H1 (cell line): ENCODE data around the gene ASTN1. TPM values are rescaled to one million over a fixed set of nuclear protein-coding genes. Genes with fewer than 3 reads are reported as not detected.

ENCODE experiments used
- CTCF ChIA-PET: fragments of 300-600 bp; sonication (Branson Sonifier 250); formaldehyde crosslinking; loops from one replicate; lab custom pipeline; 2021; ENCODE audit not compliant: partially characterized antibody; lab: Charles Lee
- POLR2A ChIA-PET: fragments of 300-600 bp; sonication (Branson Sonifier 250); formaldehyde crosslinking; loops from one replicate; lab custom pipeline; 2021; ENCODE audit warnings: inconsistent platforms; ENCODE audit not compliant: partially characterized antibody; lab: Charles Lee
- DNase-seq, 2 experiments: peaks; one replicate each; pipeline versions ENCODE4 v3.0.0 to v3.0.0-alpha.2; 2010 to 2022; ENCODE audit warnings: low spot score in 2 of 2, low read depth in 1 of 2, mixed read lengths in 1 of 2
- FAIRE-seq: peaks from 2 replicates; lab custom pipeline; 2011; peaks lifted over from hg19 to GRCh38; lab: Jason Lieb, UNC
- H2AFZ ChIP-seq: 2 replicates; pipeline ENCODE4 v1.8.1; 2012; ENCODE audit warnings: low read length, inconsistent platforms
- H2AK5ac ChIP-seq: 2 replicates; pipeline ENCODE4 v1.6.1; 2013; ENCODE audit warnings: low read depth, low read length
- H2BK120ac ChIP-seq: replicated peaks from 2 replicates; pipeline ENCODE3; 2013; ENCODE audit warnings: low read depth, low read length, inconsistent platforms
- H2BK12ac ChIP-seq: 2 replicates; pipeline ENCODE4 v1.6.1; 2013; ENCODE audit warnings: low read depth, low read length
- H2BK15ac ChIP-seq: 2 replicates; pipeline ENCODE4 v1.6.1; 2013; ENCODE audit warnings: low read length
- H2BK20ac ChIP-seq: 2 replicates; pipeline ENCODE4 v1.6.1; 2013; ENCODE audit warnings: low read length
- H2BK5ac ChIP-seq: 2 replicates; pipeline ENCODE4 v1.6.1; 2013; ENCODE audit warnings: low read depth, low read length
- H3K14ac ChIP-seq: 2 replicates; pipeline ENCODE4 v1.6.1; 2013; ENCODE audit warnings: inconsistent platforms; ENCODE audit not compliant: insufficient read length
- H3K18ac ChIP-seq: 2 replicates; pipeline ENCODE4 v1.6.1; 2013; ENCODE audit warnings: low read length; ENCODE audit errors: extremely low read depth
- H3K23ac ChIP-seq: 2 replicates; pipeline ENCODE4 v1.6.1; 2013; ENCODE audit warnings: inconsistent platforms; ENCODE audit not compliant: insufficient read length
- H3K23me2 ChIP-seq: 2 replicates; pipeline ENCODE4 v1.6.1; 2013; ENCODE audit warnings: low read depth, low read length
- H3K27ac ChIP-seq: 2 replicates; pipeline ENCODE4 v1.6.1; 2011; ENCODE audit warnings: low read depth, low read length, inconsistent platforms
- H3K27me3 ChIP-seq, 4 experiments: replicated peaks in 1 of 4; 1 replicate in 1 of 4; 2 replicates in 3 of 4; pipeline versions ENCODE4 v1.6.1 to v1.8.1; 2011 to 2013; ENCODE audit warnings: low read length in 3 of 4, mild to moderate bottlenecking in 3 of 4, inconsistent platforms in 2 of 4, mixed read lengths in 2 of 4, moderate library complexity in 1 of 4; ENCODE audit not compliant: control insufficient read depth in 3 of 4, insufficient read depth in 3 of 4; ENCODE audit errors: extremely low read depth in 1 of 4
- H3K36me3 ChIP-seq, 4 experiments: 2 replicates each; pipeline versions ENCODE4 v1.6.1 to v1.8.1; 2011 to 2013; ENCODE audit warnings: mild to moderate bottlenecking in 4 of 4, low read length in 3 of 4, moderate library complexity in 2 of 4, control low read depth in 1 of 4, inconsistent platforms in 1 of 4; ENCODE audit not compliant: insufficient read depth in 4 of 4, control insufficient read depth in 2 of 4
- H3K4ac ChIP-seq: replicated peaks from 2 replicates; pipeline ENCODE3; 2013; ENCODE audit warnings: low read length, low read depth, mixed read lengths, inconsistent platforms; ENCODE audit not compliant: insufficient read length
- H3K4me1 ChIP-seq, 4 experiments: replicated peaks in 1 of 4; 1 replicate in 1 of 4; 2 replicates in 3 of 4; pipeline versions ENCODE4 v1.6.1 to v1.8.1; 2011 to 2013; ENCODE audit warnings: low read length in 3 of 4, inconsistent platforms in 2 of 4, mixed read lengths in 1 of 4; ENCODE audit not compliant: insufficient read depth in 4 of 4, control insufficient read depth in 3 of 4
- H3K4me2 ChIP-seq, 2 experiments: 2 replicates each; pipeline versions ENCODE4 v1.6.1 to v1.8.1; 2011 to 2013; ENCODE audit warnings: low read depth in 2 of 2, low read length in 2 of 2, control low read depth in 1 of 2, inconsistent platforms in 1 of 2, mild to moderate bottlenecking in 1 of 2; ENCODE audit not compliant: insufficient read depth in 1 of 2
- H3K4me3 ChIP-seq, 4 experiments: fragments of 200-600, 300-600 bp in 1 of 4; sonication (generic), shearing (Covaris generic), sonication (Bioruptor Twin) in 1 of 4; 2 replicates each; pipeline versions ENCODE4 v1.5.1 to v1.8.1; 2011 to 2016; ENCODE audit warnings: low read length in 4 of 4, low read depth in 3 of 4, control low read depth in 2 of 4, inconsistent platforms in 2 of 4, mild to moderate bottlenecking in 2 of 4, mixed read lengths in 1 of 4, moderate library complexity in 1 of 4; ENCODE audit not compliant: insufficient read depth in 2 of 4; ENCODE audit errors: extremely low read depth in 1 of 4
- H3K56ac ChIP-seq: replicated peaks from 2 replicates; pipeline ENCODE3; 2013; ENCODE audit warnings: low read depth, mild to moderate bottlenecking, mixed read lengths, low read length, inconsistent platforms; ENCODE audit not compliant: insufficient read length
- H3K79me1 ChIP-seq: 2 replicates; pipeline ENCODE4 v1.6.1; 2013; ENCODE audit warnings: low read depth, low read length, control low read depth
- H3K79me2 ChIP-seq, 2 experiments: 2 replicates each; pipeline versions ENCODE4 v1.6.1 to v1.8.1; 2012 to 2013; ENCODE audit warnings: low read length in 2 of 2, mild to moderate bottlenecking in 2 of 2, inconsistent platforms in 1 of 2; ENCODE audit not compliant: insufficient read depth in 2 of 2, control insufficient read depth in 1 of 2
- H3K9ac ChIP-seq, 4 experiments: replicated peaks in 1 of 4; 1 replicate in 1 of 4; 2 replicates in 3 of 4; pipeline versions ENCODE4 v1.6.1 to v1.8.1; 2011 to 2013; ENCODE audit warnings: low read depth in 3 of 4, low read length in 3 of 4, control low read depth in 2 of 4, mild to moderate bottlenecking in 2 of 4, moderate library complexity in 2 of 4, inconsistent platforms in 1 of 4; ENCODE audit errors: extremely low read depth in 1 of 4
- H3K9me3 ChIP-seq, 2 experiments: 2 replicates each; pipeline versions ENCODE4 v1.6.1 to v1.8.1; 2012 to 2013; ENCODE audit warnings: mild to moderate bottlenecking in 2 of 2, moderate library complexity in 2 of 2, control low read depth in 1 of 2, inconsistent platforms in 1 of 2, low read depth in 1 of 2, low read length in 1 of 2, mixed read lengths in 1 of 2; ENCODE audit not compliant: insufficient read depth in 2 of 2
- H4K20me1 ChIP-seq, 2 experiments: replicated peaks in 1 of 2; 2 replicates each; pipeline versions ENCODE3 to v1.8.1; 2011 to 2013; ENCODE audit warnings: inconsistent platforms in 2 of 2, low read length in 2 of 2, mild to moderate bottlenecking in 1 of 2; ENCODE audit not compliant: insufficient read depth in 2 of 2, control insufficient read depth in 1 of 2
- H4K5ac ChIP-seq: 2 replicates; pipeline ENCODE4 v1.6.1; 2013; ENCODE audit warnings: low read length, low read depth, mixed read lengths, inconsistent platforms; ENCODE audit not compliant: insufficient read length
- H4K8ac ChIP-seq: 2 replicates; pipeline ENCODE4 v1.8.0; 2013; ENCODE audit warnings: mild to moderate bottlenecking, moderate library complexity, low read length, inconsistent platforms; ENCODE audit not compliant: insufficient read depth; ENCODE audit errors: extremely low read depth
- H4K91ac ChIP-seq: replicated peaks from 2 replicates; pipeline ENCODE3; 2013; ENCODE audit warnings: low read length, mixed read lengths, inconsistent platforms; ENCODE audit not compliant: insufficient read length
- SP4 ChIP-seq: IDR thresholded peaks from 2 replicates; pipeline ENCODE4 v1.6.1; 2012; ENCODE audit warnings: low read length, inconsistent platforms
- WGBS, 2 experiments: shearing (Covaris generic) in 1 of 2; methylation state at CpG; one replicate each; pipeline versions ENCODE4 v1.1.6 to v1.1.7; 2013 to 2015; ENCODE audit warnings: low lambda C conversion rate in 2 of 2, mixed read lengths in 2 of 2, inconsistent platforms in 1 of 2, low coverage in 1 of 2, missing lambda C conversion rate in 1 of 2; ENCODE audit not compliant: insufficient replicate concordance in 2 of 2, insufficient coverage in 1 of 2, insufficient read length in 1 of 2; ENCODE audit errors: extremely low coverage in 1 of 2, missing lambda C conversion rate in 1 of 2; 5-methylcytosine and 5-hydroxymethylcytosine counted together
- polyA plus RNA-seq, 7 experiments: library from polyadenylated mRNA; depleted of rRNA in 3 of 7; stranded (reverse) in 5 of 7; unstranded in 2 of 7; fragments of >200 nt in 5 of 7; fragments of 200-250 nt in 2 of 7; gene quantifications; 1 replicate in 5 of 7; 2 replicates in 1 of 7; 4 replicates in 1 of 7; pipeline versions ENCODE4 v1.2.1 to v1.2.3, GENCODE V29; 2011 to 2013; ENCODE audit warnings: missing spikeins in 2 of 7, mixed read lengths in 2 of 7
- total RNA-seq: library from RNA; stranded (reverse); fragmentation: NEBNext Ultra II Directional; extraction: Animal tissue kit (Norgen Biotek cat#: 25700); gene quantifications from 2 replicates; pipeline ENCODE4 v1.2.1, GENCODE V29; 2021

ASTN1 gene
- total and polyA plus RNA-seq, 2 of the 8 experiments (the other 6 are each of a cell fraction or from before 2014, with no cell fraction given) = 2.9 to 4.1 TPM

DNA sequence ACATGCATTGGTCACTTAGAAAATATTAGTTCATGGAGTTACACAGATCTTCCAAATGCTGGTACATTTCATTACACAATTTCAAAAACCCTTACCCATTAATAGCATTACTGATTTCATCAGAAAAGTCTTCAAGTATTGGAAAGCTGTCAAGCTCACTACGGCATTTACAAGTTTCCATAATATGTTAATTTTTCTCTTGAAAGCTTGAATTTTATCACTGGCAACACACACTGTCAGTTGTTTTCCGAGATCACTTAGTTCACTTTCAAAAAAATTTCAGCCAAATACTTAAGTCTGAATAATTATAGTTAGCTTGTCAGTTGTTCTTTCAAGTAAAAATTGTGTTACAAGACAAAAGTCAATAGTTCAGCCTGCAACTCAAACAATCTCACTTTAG lies 18.0 kb downstream of the ASTN1 start:
- H3K27ac ChIP-seq = no peak overlapping the region
- no peak overlapping the region for H3K14ac ChIP-seq
- no peak overlapping the region for H2AK5ac ChIP-seq
- H2BK20ac ChIP-seq = no peak overlapping the region
- no peak overlapping the region for H3K4me3 ChIP-seq
- DNase-seq = no peak
- no peaks in the 10 kb centered on the region for H3K27me3 ChIP-seq
- no peak overlapping the region for H2BK15ac ChIP-seq
- no peak overlapping the region for H3K4me2 ChIP-seq
- 90% methylated on average over 2 of the region's 2 CpGs; no CpG with 5 or more reads in 1 of the 2 experiments for WGBS, 2 experiments
- H2BK12ac ChIP-seq = no peak overlapping the region
- no peaks in the 10 kb centered on the region for H3K23me2 ChIP-seq
- no peak overlapping the region for H4K5ac ChIP-seq
- no peak overlapping the region for H2BK5ac ChIP-seq
- ChIA-PET CTCF (interaction anchor here (1.4 to 2.0 kb wide), 2 partner anchors 8 to 35 kb away, joined by 6 to 14 read pairs; no protein-coding TSS in a partner anchor), POLR2A (no interaction called here)
- no peak overlapping the region for H3K23ac ChIP-seq
- no peak overlapping the region for H4K91ac ChIP-seq
- no peak overlapping the region for H3K56ac ChIP-seq
- no peak overlapping the region for H3K4ac ChIP-seq
- no peaks in the 10 kb centered on the region for H3K79me2 ChIP-seq
- no peak overlapping the region for H4K8ac ChIP-seq
- H2AFZ ChIP-seq = no peak overlapping the region
- no peaks in the 10 kb centered on the region for H3K36me3 ChIP-seq
- no peak for TF ChIP-seq SP4
- peaks cover 0 to 7% (median 3%) of the 10 kb centered on the region in 4 experiments; a peak in 2 of 7 replicates for H3K4me1 ChIP-seq
- no peak for FAIRE-seq
- no peaks in the 10 kb centered on the region for H4K20me1 ChIP-seq
- no peaks in the 10 kb centered on the region for H3K9me3 ChIP-seq
- no peaks in the 10 kb centered on the region for H3K79me1 ChIP-seq
- no peak overlapping the region for H2BK120ac ChIP-seq
- no peak overlapping the region for H3K18ac ChIP-seq
- H3K9ac ChIP-seq = no peak overlapping the region
